GM23338 (cell line): Measurements from ENCODE around the gene NRCAM. TPM values are rescaled to one million over a fixed set of nuclear protein-coding genes. Genes with fewer than 3 reads are reported as not detected.

Experiments used
- ATAC-seq: fragments of 200-7000 bp; cut with Tn5 transposase; 3 replicates; pipeline ENCODE4 v1.9.1; 2020
- DNase-seq: peaks from one replicate; pipeline ENCODE4 v3.0.0-alpha.2; 2015; ENCODE audit warnings: low spot score
- H2AFZ ChIP-seq: fragments of 200-600 bp; sonication (generic); 2 replicates; pipeline ENCODE4 v1.8.0; 2016; ENCODE audit warnings: antibody characterized with exemption, mild to moderate bottlenecking, moderate library complexity
- H3F3A ChIP-seq: fragments of 200-600 bp; sonication (generic); replicated peaks from 2 replicates; pipeline ENCODE4 v1.8.0; 2017; ENCODE audit warnings: antibody characterized with exemption, mixed run types, low read depth
- H3K27ac ChIP-seq: fragments of 200-600 bp; sonication (generic); 2 replicates; pipeline ENCODE4 v1.6.1; 2016; ENCODE audit warnings: low read depth
- H3K27me3 ChIP-seq: fragments of 200-600 bp; sonication (generic); 2 replicates; pipeline ENCODE4 v1.8.0; 2016; ENCODE audit warnings: mild to moderate bottlenecking, mixed run types, moderate library complexity; ENCODE audit not compliant: insufficient read depth
- H3K36me3 ChIP-seq: fragments of 200-600 bp; sonication (generic); 2 replicates; pipeline ENCODE4 v1.8.0; 2016; ENCODE audit warnings: mild to moderate bottlenecking; ENCODE audit not compliant: insufficient read depth
- H3K4me1 ChIP-seq: fragments of 200-600 bp; sonication (generic); 2 replicates; pipeline ENCODE4 v1.8.0; 2016; ENCODE audit warnings: mild to moderate bottlenecking, moderate library complexity; ENCODE audit not compliant: insufficient read depth
- H3K4me2 ChIP-seq: fragments of 200-600 bp; sonication (generic); 2 replicates; pipeline ENCODE4 v1.7.1; 2017; ENCODE audit warnings: mixed run types
- H3K4me3 ChIP-seq: fragments of 200-600 bp; sonication (generic); 2 replicates; pipeline ENCODE4 v1.6.1; 2016; ENCODE audit warnings: mixed run types
- H3K79me2 ChIP-seq: fragments of 200-600 bp; sonication (generic); replicated peaks from 2 replicates; pipeline ENCODE4 v1.8.0; 2017; ENCODE audit warnings: mild to moderate bottlenecking; ENCODE audit not compliant: insufficient read depth
- H3K9me2 ChIP-seq: fragments of 200-600 bp; sonication (generic); 2 replicates; pipeline ENCODE4 v1.8.0; 2017; ENCODE audit not compliant: insufficient read depth
- H4K20me1 ChIP-seq: fragments of 200-600 bp; sonication (generic); replicated peaks from 2 replicates; pipeline ENCODE4 v1.8.0; 2017; ENCODE audit warnings: mild to moderate bottlenecking; ENCODE audit not compliant: insufficient read depth
- H3K27ac Mint-ChIP-seq: 2 replicates; pipeline ENCODE4 v1.8.0; 2020; ENCODE audit warnings: inconsistent platforms, mild to moderate bottlenecking, moderate library complexity, mixed read lengths
- H3K27me3 Mint-ChIP-seq: 3 replicates; pipeline ENCODE4 v1.8.0; 2022; ENCODE audit warnings: low read depth, mild to moderate bottlenecking, moderate library complexity, mixed read lengths, inconsistent platforms; ENCODE audit not compliant: insufficient read depth, poor library complexity
- H3K36me3 Mint-ChIP-seq: 3 replicates; pipeline ENCODE4 v1.8.0; 2021; ENCODE audit warnings: low read depth, mild to moderate bottlenecking, inconsistent platforms, moderate library complexity, mixed read lengths
- H3K4me1 Mint-ChIP-seq: 3 replicates; pipeline ENCODE4 v1.8.0; 2020; ENCODE audit warnings: mild to moderate bottlenecking, inconsistent platforms, mixed read lengths
- H3K4me3 Mint-ChIP-seq: 3 replicates; pipeline ENCODE4 v1.8.0; 2021; ENCODE audit warnings: moderate library complexity, mild to moderate bottlenecking, inconsistent platforms, mixed read lengths
- H3K9me3 Mint-ChIP-seq: 3 replicates; pipeline ENCODE4 v1.8.0; 2020; ENCODE audit warnings: moderate library complexity, mild to moderate bottlenecking, inconsistent platforms, mixed read lengths
- CREB1 ChIP-seq: fragments of 250-450 bp; sonication (Bioruptor Pico); IDR thresholded peaks from 2 replicates; pipeline ENCODE4 v1.5.0; 2020; ENCODE audit warnings: low read depth, mild to moderate bottlenecking, moderate library complexity
- EZH2 ChIP-seq: fragments of 200-600 bp; sonication (generic); IDR thresholded peaks from one replicate; pipeline ENCODE4 v1.8.0; 2017; ENCODE audit warnings: antibody characterized with exemption, mild to moderate bottlenecking, low read depth; ENCODE audit not compliant: unreplicated experiment
- EZH2phosphoT487 ChIP-seq: fragments of 200-600 bp; sonication (generic); IDR thresholded peaks from one replicate; pipeline ENCODE4 v1.8.1; 2018; ENCODE audit warnings: antibody characterized with exemption; ENCODE audit not compliant: unreplicated experiment
- JUNB ChIP-seq: IDR thresholded peaks from one replicate; pipeline ENCODE4 v1.6.1; 2016; ENCODE audit warnings: antibody characterized with exemption; ENCODE audit not compliant: unreplicated experiment
- NANOG ChIP-seq: IDR thresholded peaks from 2 replicates; pipeline ENCODE4 v1.6.1; 2016; ENCODE audit warnings: antibody characterized with exemption, borderline replicate concordance
- POLR2AphosphoS5 ChIP-seq: IDR thresholded peaks from 2 replicates; pipeline ENCODE4 v1.6.1; 2016; ENCODE audit warnings: antibody characterized with exemption, low read depth
- STAT1 ChIP-seq: IDR thresholded peaks from one replicate; pipeline ENCODE4 v1.6.1; 2016; ENCODE audit warnings: antibody characterized with exemption; ENCODE audit not compliant: unreplicated experiment
- ZNF331 ChIP-seq: fragments of 250-450 bp; sonication (Bioruptor Pico); IDR thresholded peaks from 2 replicates; pipeline ENCODE4 v1.5.0; 2020; ENCODE audit warnings: low read depth, mild to moderate bottlenecking, moderate library complexity
- polyA plus RNA-seq: library from polyadenylated mRNA; unstranded; fragments of >200 nt; fragmentation: Nextera tagmentation; extraction: Ambion mirVana; gene quantifications from 2 replicates; pipeline ENCODE4 v1.2.1, GENCODE V29; 2016
- total RNA-seq: library from RNA; depleted of rRNA; stranded (reverse); fragments of >200 nt; shearing (Covaris generic); gene quantifications from 2 replicates; pipeline ENCODE4 v1.2.3, GENCODE V29; 2014
- TF ChIP-seq, protein P1 (sequence below): IDR thresholded peaks from 2 replicates; pipeline ENCODE4 v1.6.1; 2016; ENCODE audit warnings: antibody characterized with exemption
- TF ChIP-seq, protein P2 (sequence below), 2 experiments: fragments of 200-600 bp in 1 of 2; sonication (generic) in 1 of 2; conservative IDR thresholded peaks; 2 replicates each; pipeline versions ENCODE4 v1.5.1 to v1.6.1; 2016 to 2017; ENCODE audit warnings: antibody characterized with exemption in 2 of 2, low read depth in 2 of 2, mild to moderate bottlenecking in 2 of 2, moderate library complexity in 1 of 2
- TF ChIP-seq, protein P3 (sequence below): IDR thresholded peaks from one replicate; pipeline ENCODE4 v1.6.1; 2018; ENCODE audit warnings: antibody characterized with exemption; ENCODE audit not compliant: unreplicated experiment

The NRCAM gene
- total and polyA plus RNA-seq, 2 experiments from 2014 or later = 2.5 to 6.8 TPM

DNA sequence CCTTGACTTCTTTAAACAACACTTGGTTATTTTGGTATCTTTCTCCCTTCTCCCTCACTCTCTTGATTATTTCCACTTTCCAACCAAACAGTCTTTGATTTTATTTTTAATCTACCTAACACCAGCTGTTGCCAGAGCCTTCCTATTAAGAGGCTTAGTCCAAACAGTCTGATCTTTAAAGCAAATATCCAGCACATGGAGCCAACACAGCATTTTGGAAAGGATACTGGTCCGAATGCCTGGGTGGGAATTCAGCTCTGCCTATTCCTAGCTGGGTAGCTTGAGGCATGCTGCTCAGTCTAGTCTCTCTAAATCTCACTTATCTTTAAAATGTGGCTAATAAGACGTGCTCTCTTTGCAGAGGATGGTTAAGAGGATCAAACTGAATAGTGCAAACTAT is 129.3 kb downstream of the NRCAM start (continued):
- TF ChIP-seq, protein P1, sequence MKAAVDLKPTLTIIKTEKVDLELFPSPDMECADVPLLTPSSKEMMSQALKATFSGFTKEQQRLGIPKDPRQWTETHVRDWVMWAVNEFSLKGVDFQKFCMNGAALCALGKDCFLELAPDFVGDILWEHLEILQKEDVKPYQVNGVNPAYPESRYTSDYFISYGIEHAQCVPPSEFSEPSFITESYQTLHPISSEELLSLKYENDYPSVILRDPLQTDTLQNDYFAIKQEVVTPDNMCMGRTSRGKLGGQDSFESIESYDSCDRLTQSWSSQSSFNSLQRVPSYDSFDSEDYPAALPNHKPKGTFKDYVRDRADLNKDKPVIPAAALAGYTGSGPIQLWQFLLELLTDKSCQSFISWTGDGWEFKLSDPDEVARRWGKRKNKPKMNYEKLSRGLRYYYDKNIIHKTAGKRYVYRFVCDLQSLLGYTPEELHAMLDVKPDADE = no peak
- TF ChIP-seq STAT1 (no peak), EZH2phosphoT487 (no peak)

DNA sequence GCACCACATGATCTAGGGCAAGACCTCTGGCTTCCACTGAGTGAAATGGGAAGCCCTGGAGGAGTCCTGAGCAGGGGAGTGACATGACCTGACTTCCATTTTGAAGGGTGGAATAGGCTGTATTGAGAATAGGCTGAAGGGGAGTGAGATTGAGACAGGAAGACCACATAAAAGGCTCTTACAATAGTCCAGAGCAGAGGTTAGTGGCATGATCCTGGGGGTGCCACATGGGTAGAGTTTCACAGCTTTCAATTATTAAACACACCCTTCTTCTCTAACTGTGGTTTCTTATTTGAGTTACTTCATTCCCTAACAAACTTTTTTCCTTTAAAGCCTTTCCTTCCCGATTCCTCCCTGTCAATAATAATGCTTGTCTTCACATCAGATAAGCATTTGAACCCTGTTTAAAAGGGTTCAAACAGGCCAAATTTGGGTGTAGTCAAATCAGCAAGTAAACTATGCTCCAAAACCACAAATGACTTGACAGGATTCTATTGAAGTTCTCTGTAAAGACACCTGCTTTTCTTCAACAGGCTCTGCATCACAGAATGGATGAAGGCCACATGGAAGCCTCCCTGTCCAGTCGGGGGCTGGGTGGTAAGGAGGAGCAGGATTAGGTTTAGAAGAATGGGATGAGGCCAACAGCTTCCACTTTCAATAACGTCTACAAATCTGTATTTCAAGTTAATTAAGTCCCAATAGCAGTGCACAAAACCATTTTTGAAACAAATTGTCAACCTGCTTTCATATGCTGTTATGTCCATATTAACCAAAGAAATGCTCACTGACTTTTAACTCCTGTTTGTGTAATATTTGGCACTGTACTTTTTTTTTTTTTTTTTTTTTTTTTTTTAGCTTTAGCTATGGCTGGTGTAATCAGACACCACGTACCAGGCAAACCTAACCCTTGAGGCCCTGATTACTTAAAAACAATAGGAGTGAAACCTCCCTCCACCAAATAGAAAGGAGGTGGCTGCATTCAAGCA is 131.9 kb downstream of the NRCAM start:
- H2AFZ ChIP-seq = no peak overlapping the region
- H3K27ac ChIP-seq = no peak overlapping the region
- H3K9me2 ChIP-seq = no peaks in the 10 kb centered on the region
- peaks cover 17% of the 10 kb centered on the region for H3K4me1 ChIP-seq
- no peaks in the 10 kb centered on the region for H3K27me3 ChIP-seq
- DNase-seq (peak; percentile 13), ATAC-seq (peak; percentile 52)
- no peaks in the 10 kb centered on the region for H3K36me3 ChIP-seq
- peaks cover 49% of the 10 kb centered on the region for H3K4me1 Mint-ChIP-seq
- H3K36me3 Mint-ChIP-seq = no peaks in the 10 kb centered on the region
- peaks cover 6% of the 10 kb centered on the region for H3K27me3 Mint-ChIP-seq
- no peak overlapping the region for H3K4me3 ChIP-seq
- H4K20me1 ChIP-seq = no peaks in the 10 kb centered on the region
- no peak overlapping the region for H3K27ac Mint-ChIP-seq
- no peak overlapping the region for H3K4me2 ChIP-seq
- no peak overlapping the region for H3K4me3 Mint-ChIP-seq
- H3K79me2 ChIP-seq = no peaks in the 10 kb centered on the region
- H3F3A ChIP-seq = no peaks in the 10 kb centered on the region
- no peaks in the 10 kb centered on the region for H3K9me3 Mint-ChIP-seq
- TF ChIP-seq, protein P1 = no peak
- TF ChIP-seq, protein P2, sequence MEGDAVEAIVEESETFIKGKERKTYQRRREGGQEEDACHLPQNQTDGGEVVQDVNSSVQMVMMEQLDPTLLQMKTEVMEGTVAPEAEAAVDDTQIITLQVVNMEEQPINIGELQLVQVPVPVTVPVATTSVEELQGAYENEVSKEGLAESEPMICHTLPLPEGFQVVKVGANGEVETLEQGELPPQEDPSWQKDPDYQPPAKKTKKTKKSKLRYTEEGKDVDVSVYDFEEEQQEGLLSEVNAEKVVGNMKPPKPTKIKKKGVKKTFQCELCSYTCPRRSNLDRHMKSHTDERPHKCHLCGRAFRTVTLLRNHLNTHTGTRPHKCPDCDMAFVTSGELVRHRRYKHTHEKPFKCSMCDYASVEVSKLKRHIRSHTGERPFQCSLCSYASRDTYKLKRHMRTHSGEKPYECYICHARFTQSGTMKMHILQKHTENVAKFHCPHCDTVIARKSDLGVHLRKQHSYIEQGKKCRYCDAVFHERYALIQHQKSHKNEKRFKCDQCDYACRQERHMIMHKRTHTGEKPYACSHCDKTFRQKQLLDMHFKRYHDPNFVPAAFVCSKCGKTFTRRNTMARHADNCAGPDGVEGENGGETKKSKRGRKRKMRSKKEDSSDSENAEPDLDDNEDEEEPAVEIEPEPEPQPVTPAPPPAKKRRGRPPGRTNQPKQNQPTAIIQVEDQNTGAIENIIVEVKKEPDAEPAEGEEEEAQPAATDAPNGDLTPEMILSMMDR (conservative IDR thresholded peaks at IDR 0.05; ENCODE audit: low read depth in 2 of 2) = no peak
- TF ChIP-seq ZNF331 (CRISPR knock-in tag) (no peak), EZH2phosphoT487 (no peak), NANOG (no peak), CREB1 (no peak), POLR2AphosphoS5 (no peak), EZH2 (no peak), JUNB (no peak)
- TF ChIP-seq, protein P3, sequence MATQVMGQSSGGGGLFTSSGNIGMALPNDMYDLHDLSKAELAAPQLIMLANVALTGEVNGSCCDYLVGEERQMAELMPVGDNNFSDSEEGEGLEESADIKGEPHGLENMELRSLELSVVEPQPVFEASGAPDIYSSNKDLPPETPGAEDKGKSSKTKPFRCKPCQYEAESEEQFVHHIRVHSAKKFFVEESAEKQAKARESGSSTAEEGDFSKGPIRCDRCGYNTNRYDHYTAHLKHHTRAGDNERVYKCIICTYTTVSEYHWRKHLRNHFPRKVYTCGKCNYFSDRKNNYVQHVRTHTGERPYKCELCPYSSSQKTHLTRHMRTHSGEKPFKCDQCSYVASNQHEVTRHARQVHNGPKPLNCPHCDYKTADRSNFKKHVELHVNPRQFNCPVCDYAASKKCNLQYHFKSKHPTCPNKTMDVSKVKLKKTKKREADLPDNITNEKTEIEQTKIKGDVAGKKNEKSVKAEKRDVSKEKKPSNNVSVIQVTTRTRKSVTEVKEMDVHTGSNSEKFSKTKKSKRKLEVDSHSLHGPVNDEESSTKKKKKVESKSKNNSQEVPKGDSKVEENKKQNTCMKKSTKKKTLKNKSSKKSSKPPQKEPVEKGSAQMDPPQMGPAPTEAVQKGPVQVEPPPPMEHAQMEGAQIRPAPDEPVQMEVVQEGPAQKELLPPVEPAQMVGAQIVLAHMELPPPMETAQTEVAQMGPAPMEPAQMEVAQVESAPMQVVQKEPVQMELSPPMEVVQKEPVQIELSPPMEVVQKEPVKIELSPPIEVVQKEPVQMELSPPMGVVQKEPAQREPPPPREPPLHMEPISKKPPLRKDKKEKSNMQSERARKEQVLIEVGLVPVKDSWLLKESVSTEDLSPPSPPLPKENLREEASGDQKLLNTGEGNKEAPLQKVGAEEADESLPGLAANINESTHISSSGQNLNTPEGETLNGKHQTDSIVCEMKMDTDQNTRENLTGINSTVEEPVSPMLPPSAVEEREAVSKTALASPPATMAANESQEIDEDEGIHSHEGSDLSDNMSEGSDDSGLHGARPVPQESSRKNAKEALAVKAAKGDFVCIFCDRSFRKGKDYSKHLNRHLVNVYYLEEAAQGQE = no peak
